Astrocyte (in vitro differentiated cells and primary cell): ENCODE measurements around the gene SUN5.

Experiments
- CTCF ChIP-seq: IDR thresholded peaks from 2 replicates; pipeline ENCODE4 v1.5.1; 2011; ENCODE audit warnings: low read depth, mild to moderate bottlenecking, inconsistent platforms, low read length, moderate library complexity; ENCODE audit not compliant: insufficient read depth
- EZH2 ChIP-seq: IDR thresholded peaks from 2 replicates; pipeline ENCODE4 v1.6.1; 2012; ENCODE audit warnings: mild to moderate bottlenecking, low read length, inconsistent platforms; ENCODE audit not compliant: insufficient read depth

- TF ChIP-seq CTCF (no peak), EZH2 (no peak)
Measured at GRCh38 chr20:32991792-32992641, 12.2 kb downstream of the SUN5 start.
